ENCODE data around the gene DLG2. TPM values are rescaled to one million over a fixed set of nuclear protein-coding genes. Genes with fewer than 3 reads are reported as not detected.
"Not testable (repeated sequence)": the region's sequence is repeated elsewhere in the genome, so short reads cannot be mapped to it uniquely, and the experiment has no call there.

The DLG2 gene
- total RNA-seq, 4 donors from 2014 or later: 7.3 to 14.1 (median 11.1) TPM

GRCh38 chr11:84990141-84990540 lies 637.0 kb downstream of the DLG2 start:
- intact Hi-C loops (cut with DNase I): no loop called here
- Histone ChIP-seq H3K4me1 (no peaks in the 10 kb centered on the region), H3K9me3 (peaks cover 0 to 18% (median 11%) of the 10 kb centered on the region in 4 donors), H3K27me3 (no peaks in the 10 kb centered on the region), H3K4me3 (no peak overlapping the region), H3K27ac (replicated peaks in 1 of 4) (no peak overlapping the region), H3K36me3 (no peaks in the 10 kb centered on the region)
- TF ChIP-seq EP300 (IDR thresholded peaks at IDR 0.05): no peak
- TF ChIP-seq CTCF (IDR thresholded peaks at IDR 0.05): no peak
- TF ChIP-seq POLR2AphosphoS5 (IDR thresholded peaks at IDR 0.05): no peak
- TF ChIP-seq POLR2A (IDR thresholded peaks at IDR 0.05; ENCODE audit: low read depth): no peak
- WGBS: 76% methylated on average over 3 of the region's 3 CpGs
- DNase-seq (ENCODE audit: extremely low spot score): no peak

GRCh38 chr11:84987686-84988187 lies 639.4 kb downstream of the DLG2 start:
- not testable (repeated sequence) for DNase-seq (ENCODE audit: extremely low spot score); H3K27ac ChIP-seq (replicated peaks in 1 of 4); H3K36me3 ChIP-seq; H3K4me1 ChIP-seq; H3K4me3 ChIP-seq; H3K27me3 ChIP-seq
- intact Hi-C loops (cut with DNase I): loop anchor here (10.0 kb wide), 1 partner anchor 53 kb away; no protein-coding TSS in a partner anchor
- WGBS: 65% methylated on average over 3 of the region's 3 CpGs
- peaks cover 0 to 21% (median 14%) of the 10 kb centered on the region in 4 donors for H3K9me3 ChIP-seq

- H3K9me3 ChIP-seq: peaks cover 0 to 13% (median 10%) of the 10 kb centered on the region in 4 donors
- WGBS: 86% methylated on average over 3 of the region's 3 CpGs
- intact Hi-C loops (cut with DNase I): loop anchor here (10.0 kb wide), 1 partner anchor 46 kb away; no protein-coding TSS in a partner anchor
Measured at GRCh38 chr11:84981301-84981700, 645.8 kb downstream of the DLG2 start.

GRCh38 chr11:84969103-84969502 lies 658.0 kb downstream of the DLG2 start:
- intact Hi-C loops (cut with DNase I): no loop called here
- TF ChIP-seq EP300 (IDR thresholded peaks at IDR 0.05) (no peak), POLR2AphosphoS5 (IDR thresholded peaks at IDR 0.05) (no peak), POLR2A (IDR thresholded peaks at IDR 0.05; ENCODE audit: low read depth) (no peak)
- Histone ChIP-seq H3K36me3 (no peaks in the 10 kb centered on the region), H3K27ac (replicated peaks in 1 of 4) (no peak overlapping the region), H3K27me3 (no peaks in the 10 kb centered on the region), H3K4me3 (no peak overlapping the region), H3K9me3 (no peaks in the 10 kb centered on the region), H3K4me1 (no peaks in the 10 kb centered on the region)
- WGBS: 53% methylated on average over 2 of the region's 2 CpGs
- no peak for DNase-seq (ENCODE audit: extremely low spot score)

More at GRCh38 chr11:84981301-84981700, 645.8 kb downstream of the DLG2 start:
- no peaks in the 10 kb centered on the region for H3K4me1 ChIP-seq
- no peak overlapping the region for H3K4me3 ChIP-seq
- H3K27me3 ChIP-seq: no peaks in the 10 kb centered on the region
- H3K27ac ChIP-seq (replicated peaks in 1 of 4): no peak overlapping the region
- no peak for DNase-seq (ENCODE audit: extremely low spot score)
- TF ChIP-seq CTCF (IDR thresholded peaks at IDR 0.05): no peak
- TF ChIP-seq POLR2AphosphoS5 (IDR thresholded peaks at IDR 0.05): no peak
- no peak for TF ChIP-seq POLR2A (IDR thresholded peaks at IDR 0.05; ENCODE audit: low read depth)
- TF ChIP-seq EP300 (IDR thresholded peaks at IDR 0.05): no peak
- H3K36me3 ChIP-seq: no peaks in the 10 kb centered on the region

GRCh38 chr11:84965484-84965883 lies 661.7 kb downstream of the DLG2 start:
- H3K36me3 ChIP-seq: no peaks in the 10 kb centered on the region
- 88% methylated on average over 4 of the region's 4 CpGs for WGBS
- no peak overlapping the region for H3K27ac ChIP-seq (replicated peaks in 1 of 4)

More at GRCh38 chr11:84965484-84965883, 661.7 kb downstream of the DLG2 start:
- Histone ChIP-seq H3K9me3 (no peaks in the 10 kb centered on the region), H3K27me3 (no peaks in the 10 kb centered on the region), H3K4me1 (no peaks in the 10 kb centered on the region), H3K4me3 (no peak overlapping the region)
- TF ChIP-seq EP300 (IDR thresholded peaks at IDR 0.05) (no peak), POLR2AphosphoS5 (IDR thresholded peaks at IDR 0.05) (no peak), CTCF (IDR thresholded peaks at IDR 0.05) (no peak), POLR2A (IDR thresholded peaks at IDR 0.05; ENCODE audit: low read depth) (no peak)
- intact Hi-C loops (cut with DNase I): no loop called here
- no peak for DNase-seq (ENCODE audit: extremely low spot score)
